HepG2 (cell line): ENCODE data around the gene IFITM10. TPM values are rescaled to one million over a fixed set of nuclear protein-coding genes. Genes with fewer than 3 reads are reported as not detected.

Experiments
- ARNT2 ChIP-seq: sonication (generic); formaldehyde crosslinking; IDR thresholded peaks from 2 replicates; pipeline ENCODE4 v1.8.0; 2022; ENCODE audit warnings: mild to moderate bottlenecking, low read depth, missing genetic modification reagents, moderate library complexity
- ERF ChIP-seq: IDR thresholded peaks from 2 replicates; pipeline ENCODE4 v1.6.1; 2018; ENCODE audit warnings: missing biosample characterization, missing genetic modification reagents
- HOXA3 ChIP-seq: sonication (generic); formaldehyde crosslinking; IDR thresholded peaks from 2 replicates; pipeline ENCODE4 v1.5.0; 2020; ENCODE audit warnings: missing genetic modification reagents
- ONECUT2 ChIP-seq: sonication (generic); formaldehyde crosslinking; IDR thresholded peaks from 2 replicates; pipeline ENCODE4 v1.4.0; 2020; ENCODE audit warnings: missing genetic modification reagents
- PHF5A ChIP-seq: IDR thresholded peaks from one replicate; pipeline ENCODE4 v1.6.1; 2018; ENCODE audit warnings: low read depth, missing genetic modification reagents; ENCODE audit not compliant: unreplicated experiment
- POLR2AphosphoS5 ChIP-seq: IDR thresholded peaks from 2 replicates; pipeline ENCODE4 v1.6.1; 2012; ENCODE audit warnings: low read depth, low read length
- WIZ ChIP-seq: sonication (generic); formaldehyde crosslinking; IDR thresholded peaks from 2 replicates; pipeline ENCODE4 v1.5.1; 2020; ENCODE audit warnings: mild to moderate bottlenecking, missing genetic modification reagents
- ZNF660 ChIP-seq: sonication (generic); formaldehyde crosslinking; IDR thresholded peaks from 2 replicates; pipeline ENCODE4 v1.5.1; 2020; ENCODE audit warnings: mild to moderate bottlenecking, low read depth, missing genetic modification reagents, borderline replicate concordance
- ZNF788 ChIP-seq: sonication (generic); formaldehyde crosslinking; IDR thresholded peaks from 2 replicates; pipeline ENCODE4 v1.5.0; 2020; ENCODE audit warnings: mild to moderate bottlenecking, missing genetic modification reagents, borderline replicate concordance
- ZSCAN20 ChIP-seq: sonication (generic); formaldehyde crosslinking; IDR thresholded peaks from 2 replicates; pipeline ENCODE4 v1.4.0; 2020; ENCODE audit warnings: missing genetic modification reagents, mild to moderate bottlenecking, borderline replicate concordance
- polyA plus RNA-seq, 8 experiments: library from polyadenylated mRNA; depleted of rRNA in 3 of 8; stranded (reverse) in 7 of 8; unstranded in 1 of 8; fragments of >200 nt; fragmentation: Illumina TruSeq in 4 of 8; extraction: Trizol in 4 of 8; gene quantifications; 2 replicates each; pipeline versions ENCODE4 v1.2.1 to v1.2.3, GENCODE V29; 2011 to 2016; ENCODE audit warnings: low read depth in 4 of 8, missing spikeins in 1 of 8, mixed read lengths in 1 of 8; ENCODE audit not compliant: insufficient read depth in 1 of 8
- total RNA-seq, 5 experiments: library from RNA; depleted of rRNA; stranded (reverse); fragments of >200 nt; fragmentation: Illumina TruSeq; extraction: Trizol; gene quantifications; 2 replicates each; pipeline ENCODE4 v1.2.3, GENCODE V29; 2016; ENCODE audit warnings: low read depth in 1 of 5
- TF ChIP-seq, protein P1 (sequence below), 2 experiments: fragments of 450-650 bp in 1 of 2; sonication (generic) in 1 of 2; formaldehyde crosslinking in 1 of 2; IDR thresholded peaks; 2 replicates each; pipeline versions ENCODE4 v1.6.1 to v1.8.0; 2016 to 2022; ENCODE audit warnings: antibody characterized with exemption in 1 of 2, mild to moderate bottlenecking in 1 of 2, missing genetic modification reagents in 1 of 2
- TF ChIP-seq, protein P2 (sequence below): sonication (generic); formaldehyde crosslinking; conservative IDR thresholded peaks from 2 replicates; pipeline ENCODE4 v1.4.0; 2020; ENCODE audit warnings: mild to moderate bottlenecking, missing genetic modification reagents, moderate library complexity
- TF ChIP-seq, protein P3 (sequence below): sonication (generic); formaldehyde crosslinking; IDR thresholded peaks from 2 replicates; pipeline ENCODE4 v1.4.0; 2020; ENCODE audit warnings: mild to moderate bottlenecking, missing genetic modification reagents

Gene IFITM10
- total and polyA plus RNA-seq, 2 of the 13 experiments (the other 11 are each of a cell fraction or from before 2014, with no cell fraction given), result 0.09 to 0.13 TPM

DNA sequence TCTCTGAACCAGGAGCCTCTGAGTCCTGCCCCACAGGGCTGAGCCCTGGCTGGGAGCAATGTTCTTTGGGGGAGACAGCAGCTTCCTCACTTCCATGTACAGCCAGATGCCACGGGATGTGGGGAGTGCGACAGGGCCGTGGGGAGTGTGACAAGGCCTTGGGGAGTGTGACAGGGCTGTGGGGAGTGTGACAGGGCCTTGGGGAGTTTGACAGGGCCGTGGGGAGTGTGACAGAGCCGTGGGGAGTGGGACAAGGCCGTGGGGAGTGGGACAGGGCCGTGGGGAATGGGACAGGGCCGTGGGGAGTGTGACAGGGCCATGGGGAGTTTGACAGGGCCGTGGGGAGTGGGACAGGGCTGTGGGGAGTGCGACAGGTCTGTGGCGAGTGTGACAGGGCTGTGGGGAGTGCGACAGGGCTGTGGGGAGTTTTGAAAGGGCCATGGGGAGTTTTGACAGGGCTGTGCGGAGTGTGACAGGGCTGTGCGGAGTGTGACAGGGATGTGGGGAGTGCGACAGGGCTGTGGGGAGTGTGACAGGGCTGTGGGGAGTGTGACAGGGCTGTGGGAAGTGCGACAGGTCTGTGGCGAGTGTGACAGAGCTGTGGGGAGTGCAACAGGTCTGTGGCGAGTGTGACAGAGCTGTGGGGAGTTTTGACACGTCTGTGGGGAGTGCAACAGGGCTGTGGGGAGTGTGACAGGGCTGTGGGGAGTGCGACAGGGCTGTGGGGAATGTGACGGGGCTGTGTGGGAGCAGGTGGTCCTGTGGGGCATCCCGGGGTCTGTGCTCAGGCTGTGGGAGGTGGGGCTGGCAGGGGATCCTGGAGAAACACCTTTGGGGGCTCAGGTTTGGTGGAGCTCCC is 60.0 kb downstream of the IFITM10 start (continued):
- TF ChIP-seq, protein P1, sequence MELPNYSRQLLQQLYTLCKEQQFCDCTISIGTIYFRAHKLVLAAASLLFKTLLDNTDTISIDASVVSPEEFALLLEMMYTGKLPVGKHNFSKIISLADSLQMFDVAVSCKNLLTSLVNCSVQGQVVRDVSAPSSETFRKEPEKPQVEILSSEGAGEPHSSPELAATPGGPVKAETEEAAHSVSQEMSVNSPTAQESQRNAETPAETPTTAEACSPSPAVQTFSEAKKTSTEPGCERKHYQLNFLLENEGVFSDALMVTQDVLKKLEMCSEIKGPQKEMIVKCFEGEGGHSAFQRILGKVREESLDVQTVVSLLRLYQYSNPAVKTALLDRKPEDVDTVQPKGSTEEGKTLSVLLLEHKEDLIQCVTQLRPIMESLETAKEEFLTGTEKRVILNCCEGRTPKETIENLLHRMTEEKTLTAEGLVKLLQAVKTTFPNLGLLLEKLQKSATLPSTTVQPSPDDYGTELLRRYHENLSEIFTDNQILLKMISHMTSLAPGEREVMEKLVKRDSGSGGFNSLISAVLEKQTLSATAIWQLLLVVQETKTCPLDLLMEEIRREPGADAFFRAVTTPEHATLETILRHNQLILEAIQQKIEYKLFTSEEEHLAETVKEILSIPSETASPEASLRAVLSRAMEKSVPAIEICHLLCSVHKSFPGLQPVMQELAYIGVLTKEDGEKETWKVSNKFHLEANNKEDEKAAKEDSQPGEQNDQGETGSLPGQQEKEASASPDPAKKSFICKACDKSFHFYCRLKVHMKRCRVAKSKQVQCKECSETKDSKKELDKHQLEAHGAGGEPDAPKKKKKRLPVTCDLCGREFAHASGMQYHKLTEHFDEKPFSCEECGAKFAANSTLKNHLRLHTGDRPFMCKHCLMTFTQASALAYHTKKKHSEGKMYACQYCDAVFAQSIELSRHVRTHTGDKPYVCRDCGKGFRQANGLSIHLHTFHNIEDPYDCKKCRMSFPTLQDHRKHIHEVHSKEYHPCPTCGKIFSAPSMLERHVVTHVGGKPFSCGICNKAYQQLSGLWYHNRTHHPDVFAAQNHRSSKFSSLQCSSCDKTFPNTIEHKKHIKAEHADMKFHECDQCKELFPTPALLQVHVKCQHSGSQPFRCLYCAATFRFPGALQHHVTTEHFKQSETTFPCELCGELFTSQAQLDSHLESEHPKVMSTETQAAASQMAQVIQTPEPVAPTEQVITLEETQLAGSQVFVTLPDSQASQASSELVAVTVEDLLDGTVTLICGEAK (IDR thresholded peaks at IDR 0.05), result no peak
- TF ChIP-seq, protein P1 (CRISPR knock-in tag; IDR thresholded peaks at IDR 0.05), result peak; percentile 21
- TF ChIP-seq ARNT2 (CRISPR knock-in tag) (no peak), ONECUT2 (CRISPR knock-in tag) (no peak), POLR2AphosphoS5 (peak; percentile 78), ZNF788 (CRISPR knock-in tag) (0 out of 2 replicates have a peak, but pooled peaks have one; percentile 0), WIZ (CRISPR knock-in tag) (no peak), ZNF660 (no peak), ERF (no peak), ZSCAN20 (CRISPR knock-in tag) (no peak), PHF5A (CRISPR knock-in tag) (no peak), HOXA3 (CRISPR knock-in tag) (no peak)
- TF ChIP-seq, protein P2, sequence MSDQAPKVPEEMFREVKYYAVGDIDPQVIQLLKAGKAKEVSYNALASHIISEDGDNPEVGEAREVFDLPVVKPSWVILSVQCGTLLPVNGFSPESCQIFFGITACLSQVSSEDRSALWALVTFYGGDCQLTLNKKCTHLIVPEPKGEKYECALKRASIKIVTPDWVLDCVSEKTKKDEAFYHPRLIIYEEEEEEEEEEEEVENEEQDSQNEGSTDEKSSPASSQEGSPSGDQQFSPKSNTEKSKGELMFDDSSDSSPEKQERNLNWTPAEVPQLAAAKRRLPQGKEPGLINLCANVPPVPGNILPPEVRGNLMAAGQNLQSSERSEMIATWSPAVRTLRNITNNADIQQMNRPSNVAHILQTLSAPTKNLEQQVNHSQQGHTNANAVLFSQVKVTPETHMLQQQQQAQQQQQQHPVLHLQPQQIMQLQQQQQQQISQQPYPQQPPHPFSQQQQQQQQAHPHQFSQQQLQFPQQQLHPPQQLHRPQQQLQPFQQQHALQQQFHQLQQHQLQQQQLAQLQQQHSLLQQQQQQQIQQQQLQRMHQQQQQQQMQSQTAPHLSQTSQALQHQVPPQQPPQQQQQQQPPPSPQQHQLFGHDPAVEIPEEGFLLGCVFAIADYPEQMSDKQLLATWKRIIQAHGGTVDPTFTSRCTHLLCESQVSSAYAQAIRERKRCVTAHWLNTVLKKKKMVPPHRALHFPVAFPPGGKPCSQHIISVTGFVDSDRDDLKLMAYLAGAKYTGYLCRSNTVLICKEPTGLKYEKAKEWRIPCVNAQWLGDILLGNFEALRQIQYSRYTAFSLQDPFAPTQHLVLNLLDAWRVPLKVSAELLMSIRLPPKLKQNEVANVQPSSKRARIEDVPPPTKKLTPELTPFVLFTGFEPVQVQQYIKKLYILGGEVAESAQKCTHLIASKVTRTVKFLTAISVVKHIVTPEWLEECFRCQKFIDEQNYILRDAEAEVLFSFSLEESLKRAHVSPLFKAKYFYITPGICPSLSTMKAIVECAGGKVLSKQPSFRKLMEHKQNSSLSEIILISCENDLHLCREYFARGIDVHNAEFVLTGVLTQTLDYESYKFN, result 0 out of 2 replicates have a peak, but pooled peaks have one; percentile 9
- TF ChIP-seq, protein P3, sequence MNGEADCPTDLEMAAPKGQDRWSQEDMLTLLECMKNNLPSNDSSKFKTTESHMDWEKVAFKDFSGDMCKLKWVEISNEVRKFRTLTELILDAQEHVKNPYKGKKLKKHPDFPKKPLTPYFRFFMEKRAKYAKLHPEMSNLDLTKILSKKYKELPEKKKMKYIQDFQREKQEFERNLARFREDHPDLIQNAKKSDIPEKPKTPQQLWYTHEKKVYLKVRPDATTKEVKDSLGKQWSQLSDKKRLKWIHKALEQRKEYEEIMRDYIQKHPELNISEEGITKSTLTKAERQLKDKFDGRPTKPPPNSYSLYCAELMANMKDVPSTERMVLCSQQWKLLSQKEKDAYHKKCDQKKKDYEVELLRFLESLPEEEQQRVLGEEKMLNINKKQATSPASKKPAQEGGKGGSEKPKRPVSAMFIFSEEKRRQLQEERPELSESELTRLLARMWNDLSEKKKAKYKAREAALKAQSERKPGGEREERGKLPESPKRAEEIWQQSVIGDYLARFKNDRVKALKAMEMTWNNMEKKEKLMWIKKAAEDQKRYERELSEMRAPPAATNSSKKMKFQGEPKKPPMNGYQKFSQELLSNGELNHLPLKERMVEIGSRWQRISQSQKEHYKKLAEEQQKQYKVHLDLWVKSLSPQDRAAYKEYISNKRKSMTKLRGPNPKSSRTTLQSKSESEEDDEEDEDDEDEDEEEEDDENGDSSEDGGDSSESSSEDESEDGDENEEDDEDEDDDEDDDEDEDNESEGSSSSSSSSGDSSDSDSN (CRISPR knock-in tag), result 0 out of 2 replicates have a peak, but pooled peaks have one; percentile 32
